HEK293 (cell line): ENCODE results near the gene OIP5.

Experiments
- CTCF ChIA-PET: fragments of 350-600 bp; formaldehyde crosslinking; extraction: SDS; loops from one replicate; lab custom pipeline; 2021; ENCODE audit warnings: antibody characterized with exemption; lab: Yijun Ruan, JAX
- POLR2A ChIA-PET: fragments of 300-600 bp; formaldehyde crosslinking; extraction: SDS; loops from one replicate; lab custom pipeline; 2020; ENCODE audit warnings: antibody characterized with exemption, inconsistent platforms; lab: Yijun Ruan, JAX
- H3K27ac ChIP-seq: fragments of 200-500 bp; sonication (Bioruptor generic); 2 replicates; pipeline ENCODE4 v1.5.1; 2014; ENCODE audit warnings: low read depth, low read length, control low read depth, inconsistent platforms; ENCODE audit errors: extremely low read depth
- H3K36me3 ChIP-seq, 2 experiments: fragments of 200-500 bp in 1 of 2; sonication (Bioruptor generic) in 1 of 2; 1 replicate in 1 of 2; 2 replicates in 1 of 2; pipeline ENCODE4 v1.5.1; 2014 to 2017; ENCODE audit warnings: inconsistent platforms in 2 of 2, low read length in 2 of 2; ENCODE audit not compliant: control insufficient read depth in 2 of 2, insufficient read depth in 1 of 2
- H3K4me1 ChIP-seq: fragments of 200-500 bp; sonication (Bioruptor generic); 2 replicates; pipeline ENCODE4 v1.5.1; 2014; ENCODE audit warnings: mild to moderate bottlenecking, low read length, inconsistent platforms; ENCODE audit not compliant: control insufficient read depth, insufficient read depth
- H3K4me3 ChIP-seq: 2 replicates; pipeline ENCODE4 v1.5.1; 2011; ENCODE audit warnings: low read depth, mild to moderate bottlenecking, control low read depth, low read length, moderate library complexity
- H3K9me3 ChIP-seq: fragments of 200-500 bp; sonication (Bioruptor generic); 2 replicates; pipeline ENCODE4 v1.5.1; 2014; ENCODE audit warnings: low read depth, low read length, inconsistent platforms; ENCODE audit not compliant: control insufficient read depth, insufficient read depth
- ELK4 ChIP-seq: IDR thresholded peaks from 2 replicates; pipeline ENCODE4 v1.6.1; 2011; ENCODE audit warnings: mild to moderate bottlenecking, low read depth, low read length, borderline replicate concordance
- IKZF3 ChIP-seq: fragments of 450-650 bp; IDR thresholded peaks from 2 replicates; pipeline ENCODE4 v1.5.0; 2018; ENCODE audit warnings: missing biosample characterization, mild to moderate bottlenecking, missing genetic modification characterization, moderate library complexity
- INSM2 ChIP-seq: fragments of 450-650 bp; formaldehyde crosslinking; IDR thresholded peaks from 2 replicates; pipeline ENCODE4 v1.5.1; 2016; ENCODE audit warnings: missing biosample characterization, missing genetic modification characterization
- KLF10 ChIP-seq: fragments of 450-650 bp; IDR thresholded peaks from 2 replicates; pipeline ENCODE4 v1.5.1; 2018; ENCODE audit warnings: missing biosample characterization, mild to moderate bottlenecking, missing genetic modification characterization
- KLF16 ChIP-seq: fragments of 450-650 bp; formaldehyde crosslinking; IDR thresholded peaks from 2 replicates; pipeline ENCODE4 v1.5.1; 2017; ENCODE audit warnings: missing biosample characterization, missing genetic modification characterization
- PATZ1 ChIP-seq: fragments of 450-650 bp; formaldehyde crosslinking; IDR thresholded peaks from 2 replicates; pipeline ENCODE4 v1.5.1; 2016; ENCODE audit warnings: missing biosample characterization, missing genetic modification characterization
- PRDM1 ChIP-seq: fragments of 450-650 bp; formaldehyde crosslinking; IDR thresholded peaks from 2 replicates; pipeline ENCODE4; 2016; ENCODE audit warnings: missing biosample characterization, missing genetic modification characterization
- REPIN1 ChIP-seq: fragments of 450-650 bp; formaldehyde crosslinking; IDR thresholded peaks from 2 replicates; pipeline ENCODE4 v1.5.1; 2017; ENCODE audit warnings: missing biosample characterization, missing genetic modification characterization, low read depth
- SP7 ChIP-seq: fragments of 450-650 bp; formaldehyde crosslinking; IDR thresholded peaks from 2 replicates; pipeline ENCODE4 v1.5.1; 2016; ENCODE audit warnings: missing biosample characterization, missing genetic modification characterization
- TCF7L2 ChIP-seq: IDR thresholded peaks from 2 replicates; pipeline ENCODE4 v1.6.1; 2011; ENCODE audit warnings: low read depth, mild to moderate bottlenecking, inconsistent platforms, low read length, moderate library complexity, borderline replicate concordance
- ZBTB8A ChIP-seq: fragments of 450-650 bp; formaldehyde crosslinking; IDR thresholded peaks from 2 replicates; pipeline ENCODE4 v1.5.1; 2016; ENCODE audit warnings: missing biosample characterization, missing genetic modification characterization
- ZNF302 ChIP-seq: fragments of 450-650 bp; formaldehyde crosslinking; IDR thresholded peaks from 2 replicates; pipeline ENCODE4 v1.5.1; 2016; ENCODE audit warnings: missing biosample characterization, missing genetic modification characterization, low read depth
- ZNF335 ChIP-seq: fragments of 450-650 bp; formaldehyde crosslinking; conservative IDR thresholded peaks from 2 replicates; pipeline ENCODE4 v1.5.1; 2016; ENCODE audit warnings: missing biosample characterization, missing genetic modification characterization
- ZNF449 ChIP-seq: fragments of 450-650 bp; formaldehyde crosslinking; IDR thresholded peaks from 2 replicates; pipeline ENCODE4 v1.5.1; 2017; ENCODE audit warnings: missing biosample characterization, mild to moderate bottlenecking, missing genetic modification characterization, moderate library complexity
- ZNF571 ChIP-seq: fragments of 450-650 bp; formaldehyde crosslinking; IDR thresholded peaks from 2 replicates; pipeline ENCODE4 v1.5.0; 2017; ENCODE audit warnings: missing biosample characterization, missing genetic modification characterization
- ZNF596 ChIP-seq: fragments of 450-650 bp; IDR thresholded peaks from 2 replicates; pipeline ENCODE4 v1.5.0; 2018; ENCODE audit warnings: missing biosample characterization, mild to moderate bottlenecking, missing genetic modification characterization, moderate library complexity
- ZNF624 ChIP-seq: fragments of 450-650 bp; formaldehyde crosslinking; IDR thresholded peaks from 2 replicates; pipeline ENCODE4 v1.5.1; 2017; ENCODE audit warnings: missing biosample characterization, missing genetic modification characterization
- ZNF747 ChIP-seq: fragments of 450-650 bp; formaldehyde crosslinking; IDR thresholded peaks from 2 replicates; pipeline ENCODE4 v1.5.1; 2016; ENCODE audit warnings: missing biosample characterization, missing genetic modification characterization

OIP5 gene

GRCh38 chr15:41281236-41281635 is 51.2 kb downstream of the OIP5 start:
- peaks cover 2 to 32% of the 10 kb centered on the region in 2 experiments for H3K36me3 ChIP-seq
- TF ChIP-seq TCF7L2 (no peak), KLF10 (tag by site-specific recombination) (no peak), ELK4 (no peak), ZNF335 (tag by site-specific recombination) (no peak), KLF16 (tag by site-specific recombination) (no peak)
- TF ChIP-seq, all 188 proteins: peak for 0
- POLR2A ChIA-PET = interaction anchor here (0.6 kb wide), 1 partner anchor 34 kb away, joined by 4 read pairs; no protein-coding TSS in a partner anchor
- H3K4me3 ChIP-seq = no peak overlapping the region
- no peaks in the 10 kb centered on the region for H3K4me1 ChIP-seq
- no peak overlapping the region for H3K27ac ChIP-seq
- CTCF ChIA-PET = no interaction called here
- no peaks in the 10 kb centered on the region for H3K9me3 ChIP-seq

- TF ChIP-seq PATZ1 (tag by site-specific recombination) = no peak
- Histone ChIP-seq H3K27ac (no peak overlapping the region), H3K36me3 (peaks cover 0 to 19% of the 10 kb centered on the region in 2 experiments), H3K9me3 (no peaks in the 10 kb centered on the region), H3K4me3 (no peak overlapping the region), H3K4me1 (no peaks in the 10 kb centered on the region)
- POLR2A ChIA-PET = no interaction called here
- CTCF ChIA-PET = no interaction called here
These were observed 52.7 kb downstream of the OIP5 start for GRCh38 chr15:41279535-41280283.

- CTCF ChIA-PET = no interaction called here
- peaks cover 0 to 24% of the 10 kb centered on the region in 2 experiments for H3K36me3 ChIP-seq
- H3K27ac ChIP-seq = no peak overlapping the region
- TF ChIP-seq IKZF3 (tag by site-specific recombination) (no peak), ZNF747 (tag by site-specific recombination) (no peak), REPIN1 (tag by site-specific recombination) (no peak), PRDM1 (tag by site-specific recombination) (no peak), ZNF449 (tag by site-specific recombination) (no peak), SP7 (tag by site-specific recombination) (no peak), ZBTB8A (tag by site-specific recombination) (no peak), ZNF302 (tag by site-specific recombination) (no peak), ZNF596 (tag by site-specific recombination) (no peak), ZNF624 (tag by site-specific recombination) (no peak), ZNF571 (tag by site-specific recombination) (no peak), INSM2 (no peak)
- TF ChIP-seq, all 188 proteins: peak for 0
- no peaks in the 10 kb centered on the region for H3K4me1 ChIP-seq
- no peak overlapping the region for H3K4me3 ChIP-seq
- no peaks in the 10 kb centered on the region for H3K9me3 ChIP-seq
- POLR2A ChIA-PET = interaction anchor here (0.7 kb wide), 1 partner anchor 25 kb away, joined by 3 read pairs; no protein-coding TSS in a partner anchor
These were observed 54.1 kb downstream of the OIP5 start for GRCh38 chr15:41278319-41278718.
